DND-41 (cell line): ENCODE results near the gene RBM47.
A peak's percentile ranks its signal among the peaks of the same experiment; 100 is the strongest.

Source experiments
- ATAC-seq: fragments of 200-7000 bp; cut with Tn5 transposase; 3 replicates; pipeline ENCODE4 v1.9.1; 2021; ENCODE audit warnings: low read depth; ENCODE audit not compliant: insufficient read depth
- DNase-seq: peaks from one replicate; pipeline ENCODE4 v3.0.0-alpha.2; 2020
- H2AFZ ChIP-seq: 2 replicates; pipeline ENCODE4 v1.6.0; 2012; ENCODE audit warnings: low read depth, low read length
- H3K27ac ChIP-seq: 2 replicates; pipeline ENCODE4 v1.5.1; 2012; ENCODE audit warnings: low read length, inconsistent platforms
- H3K27me3 ChIP-seq: fragments of 200-600 bp; sonication (generic); 2 replicates; pipeline ENCODE4 v1.6.0; 2012; ENCODE audit warnings: low read length, mild to moderate bottlenecking, inconsistent platforms; ENCODE audit not compliant: insufficient read depth, poor library complexity
- H3K36me3 ChIP-seq: 2 replicates; pipeline ENCODE4 v1.5.1; 2012; ENCODE audit warnings: low read length, inconsistent platforms; ENCODE audit not compliant: insufficient read depth
- H3K4me1 ChIP-seq: 2 replicates; pipeline ENCODE4 v1.5.1; 2012; ENCODE audit warnings: mild to moderate bottlenecking, low read length; ENCODE audit not compliant: insufficient read depth
- H3K4me2 ChIP-seq: 2 replicates; pipeline ENCODE4 v1.6.0; 2012; ENCODE audit warnings: mild to moderate bottlenecking, moderate library complexity, low read length, inconsistent platforms; ENCODE audit not compliant: insufficient read depth
- H3K4me3 ChIP-seq, 2 experiments: fragments of 200-600 bp in 1 of 2; shearing (Covaris generic) in 1 of 2; 2 replicates each; pipeline ENCODE4 v1.5.1; 2012 to 2016; ENCODE audit warnings: inconsistent platforms in 2 of 2, low read length in 2 of 2, mild to moderate bottlenecking in 2 of 2, low read depth in 1 of 2, moderate library complexity in 1 of 2
- H3K79me2 ChIP-seq: 2 replicates; pipeline ENCODE4 v1.6.0; 2012; ENCODE audit warnings: low read length, inconsistent platforms; ENCODE audit not compliant: insufficient read depth
- H3K9ac ChIP-seq: 2 replicates; pipeline ENCODE4 v1.6.0; 2012; ENCODE audit warnings: low read depth, mild to moderate bottlenecking, inconsistent platforms, low read length, moderate library complexity
- H3K9me3 ChIP-seq: 2 replicates; pipeline ENCODE4 v1.5.1; 2012; ENCODE audit warnings: low read length, moderate library complexity, mild to moderate bottlenecking, inconsistent platforms; ENCODE audit not compliant: insufficient read depth, severe bottlenecking
- H4K20me1 ChIP-seq: 2 replicates; pipeline ENCODE4 v1.6.0; 2012; ENCODE audit warnings: low read length; ENCODE audit not compliant: insufficient read depth
- EZH2 ChIP-seq: IDR thresholded peaks from 3 replicates; pipeline ENCODE4 v1.6.1; 2012; ENCODE audit warnings: borderline replicate concordance, low read depth, mild to moderate bottlenecking, moderate library complexity, low read length, inconsistent platforms; ENCODE audit not compliant: severe bottlenecking
- TF ChIP-seq, protein P1 (sequence below): IDR thresholded peaks from 2 replicates; pipeline ENCODE4 v1.5.1; 2012; ENCODE audit warnings: borderline replicate concordance, low read length, moderate library complexity, mild to moderate bottlenecking; ENCODE audit not compliant: poor library complexity, severe bottlenecking; ENCODE audit errors: extremely low read depth

Gene RBM47

DNA sequence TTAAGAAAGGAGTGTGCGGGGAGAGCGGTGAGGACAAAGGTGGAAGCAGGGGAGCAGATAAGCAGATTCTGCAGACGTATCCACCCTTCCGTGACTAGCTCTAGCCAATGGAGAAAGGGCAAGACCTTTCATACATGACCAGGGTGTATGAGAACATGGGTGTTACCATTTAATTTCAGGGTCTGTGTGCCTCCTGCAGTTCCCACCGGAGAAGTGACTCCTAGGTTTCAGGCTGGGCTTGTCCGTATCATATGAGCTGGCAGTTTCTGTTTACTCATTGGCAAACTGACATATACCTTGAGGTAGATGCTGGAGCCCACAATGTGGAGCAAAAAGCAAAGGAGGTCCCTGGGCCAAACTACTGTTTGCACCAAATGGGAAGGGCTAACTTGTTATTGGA, 6.8 kb downstream of the RBM47 start:
- H3K9me3 ChIP-seq: no peaks in the 10 kb centered on the region
- no peaks in the 10 kb centered on the region for H3K4me1 ChIP-seq
- TF ChIP-seq, protein P1, sequence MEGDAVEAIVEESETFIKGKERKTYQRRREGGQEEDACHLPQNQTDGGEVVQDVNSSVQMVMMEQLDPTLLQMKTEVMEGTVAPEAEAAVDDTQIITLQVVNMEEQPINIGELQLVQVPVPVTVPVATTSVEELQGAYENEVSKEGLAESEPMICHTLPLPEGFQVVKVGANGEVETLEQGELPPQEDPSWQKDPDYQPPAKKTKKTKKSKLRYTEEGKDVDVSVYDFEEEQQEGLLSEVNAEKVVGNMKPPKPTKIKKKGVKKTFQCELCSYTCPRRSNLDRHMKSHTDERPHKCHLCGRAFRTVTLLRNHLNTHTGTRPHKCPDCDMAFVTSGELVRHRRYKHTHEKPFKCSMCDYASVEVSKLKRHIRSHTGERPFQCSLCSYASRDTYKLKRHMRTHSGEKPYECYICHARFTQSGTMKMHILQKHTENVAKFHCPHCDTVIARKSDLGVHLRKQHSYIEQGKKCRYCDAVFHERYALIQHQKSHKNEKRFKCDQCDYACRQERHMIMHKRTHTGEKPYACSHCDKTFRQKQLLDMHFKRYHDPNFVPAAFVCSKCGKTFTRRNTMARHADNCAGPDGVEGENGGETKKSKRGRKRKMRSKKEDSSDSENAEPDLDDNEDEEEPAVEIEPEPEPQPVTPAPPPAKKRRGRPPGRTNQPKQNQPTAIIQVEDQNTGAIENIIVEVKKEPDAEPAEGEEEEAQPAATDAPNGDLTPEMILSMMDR: no peak
- TF ChIP-seq EZH2: no peak
- no peak overlapping the region for H3K4me3 ChIP-seq
- no peaks in the 10 kb centered on the region for H4K20me1 ChIP-seq
- no peak overlapping the region for H3K9ac ChIP-seq
- no peak overlapping the region for H3K4me2 ChIP-seq
- DNase-seq (no peak), ATAC-seq (no peak)
- H3K36me3 ChIP-seq: no peaks in the 10 kb centered on the region
- H3K27me3 ChIP-seq: peaks cover 4% of the 10 kb centered on the region
- H3K79me2 ChIP-seq: no peaks in the 10 kb centered on the region
- no peak overlapping the region for H3K27ac ChIP-seq
- H2AFZ ChIP-seq: no peak overlapping the region

DNA sequence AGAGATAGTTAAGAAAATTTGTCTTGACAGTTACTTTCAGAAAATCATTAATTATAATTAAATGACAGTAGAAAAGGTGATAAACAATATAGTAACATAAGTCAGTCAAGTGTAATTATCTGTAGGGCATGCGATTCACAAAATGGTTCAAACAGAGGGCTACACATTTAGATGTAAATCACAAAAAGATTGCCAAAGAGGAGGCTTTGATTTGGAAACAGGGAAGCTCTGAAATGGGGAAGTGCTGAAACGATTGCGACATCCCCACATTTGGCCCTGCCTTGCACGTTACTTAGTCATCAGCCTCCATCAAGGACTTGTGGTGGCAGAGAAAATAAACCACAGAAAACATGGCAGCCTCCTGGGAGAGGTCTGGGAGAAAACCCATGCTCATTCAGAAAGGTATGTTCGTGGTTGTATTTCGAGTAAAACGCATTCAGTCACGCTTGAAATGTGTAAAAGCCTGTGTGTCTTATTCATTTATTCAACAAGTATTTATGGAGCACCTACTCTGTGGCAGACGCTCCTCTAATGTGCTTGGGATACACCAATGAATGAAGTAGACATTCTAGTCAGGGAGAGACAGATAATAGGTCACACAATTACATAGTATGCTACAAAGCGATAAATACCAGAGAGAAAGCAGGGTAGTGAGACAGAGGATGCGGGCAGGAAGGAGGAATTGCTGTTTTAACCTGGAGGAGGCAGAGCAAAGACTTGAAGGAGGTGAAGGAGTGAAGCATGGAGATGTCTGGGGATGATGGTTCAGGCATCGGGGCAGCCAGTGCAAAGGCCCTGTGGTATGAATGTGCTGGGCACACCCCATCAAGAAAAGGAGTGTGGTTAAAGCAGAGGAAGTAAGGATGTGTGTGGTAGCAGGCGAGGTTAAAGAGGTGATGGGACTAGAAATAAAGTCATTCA, 7.8 kb downstream of the RBM47 start:
- peaks cover under 1% of the 10 kb centered on the region for H3K27me3 ChIP-seq
- no peak overlapping the region for H3K9ac ChIP-seq
- H3K9me3 ChIP-seq: no peaks in the 10 kb centered on the region
- no peaks in the 10 kb centered on the region for H3K79me2 ChIP-seq
- no peak overlapping the region for H2AFZ ChIP-seq
- H3K36me3 ChIP-seq: no peaks in the 10 kb centered on the region
- DNase-seq: peak; percentile 43
- H3K4me3 ChIP-seq: no peak overlapping the region
- H3K4me2 ChIP-seq: no peak overlapping the region
- peak; percentile 77 for ATAC-seq
- H4K20me1 ChIP-seq: no peaks in the 10 kb centered on the region
- no peak for TF ChIP-seq EZH2
- TF ChIP-seq, protein P1: no peak
- H3K27ac ChIP-seq: no peak overlapping the region
- H3K4me1 ChIP-seq: no peaks in the 10 kb centered on the region

DNA sequence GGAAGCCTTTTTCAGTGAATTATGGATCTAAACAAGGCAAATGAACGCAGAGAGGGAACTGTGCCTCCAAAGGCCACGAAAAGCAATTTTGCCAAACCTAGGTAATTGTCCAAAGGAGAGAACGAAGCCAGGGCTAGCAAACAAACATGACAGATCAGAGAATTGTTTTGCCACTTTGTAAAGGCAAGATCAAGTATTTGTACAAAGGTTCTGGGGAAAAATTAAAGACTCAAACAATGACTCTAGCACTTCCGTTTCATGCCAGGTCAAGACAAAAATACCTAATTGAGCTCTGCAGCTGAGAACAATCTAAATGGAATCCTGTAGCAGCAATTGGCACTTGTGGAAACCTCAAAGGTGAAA, 8.5 kb downstream of the RBM47 start:
- Histone ChIP-seq H3K4me3 (no peak overlapping the region), H3K79me2 (no peaks in the 10 kb centered on the region), H4K20me1 (no peaks in the 10 kb centered on the region), H3K4me1 (no peaks in the 10 kb centered on the region), H3K9ac (no peak overlapping the region), H3K27ac (no peak overlapping the region), H3K4me2 (no peak overlapping the region), H3K36me3 (no peaks in the 10 kb centered on the region), H3K27me3 (no peaks in the 10 kb centered on the region), H3K9me3 (no peaks in the 10 kb centered on the region), H2AFZ (no peak overlapping the region)
- DNase-seq: no peak
- ATAC-seq: no peak
- TF ChIP-seq, protein P1: no peak
- TF ChIP-seq EZH2: no peak
